ENCODE results near the gene TMEM126B. TPM values are rescaled to one million over a fixed set of nuclear protein-coding genes. Genes with fewer than 3 reads are reported as not detected.
"Not testable (repeated sequence)": the region's sequence is repeated elsewhere in the genome, so short reads cannot be mapped to it uniquely, and the experiment has no call there.

TMEM126B gene
- total and polyA plus RNA-seq, 8 donors = 9.7 to 39.3 (median 16.7) TPM

DNA sequence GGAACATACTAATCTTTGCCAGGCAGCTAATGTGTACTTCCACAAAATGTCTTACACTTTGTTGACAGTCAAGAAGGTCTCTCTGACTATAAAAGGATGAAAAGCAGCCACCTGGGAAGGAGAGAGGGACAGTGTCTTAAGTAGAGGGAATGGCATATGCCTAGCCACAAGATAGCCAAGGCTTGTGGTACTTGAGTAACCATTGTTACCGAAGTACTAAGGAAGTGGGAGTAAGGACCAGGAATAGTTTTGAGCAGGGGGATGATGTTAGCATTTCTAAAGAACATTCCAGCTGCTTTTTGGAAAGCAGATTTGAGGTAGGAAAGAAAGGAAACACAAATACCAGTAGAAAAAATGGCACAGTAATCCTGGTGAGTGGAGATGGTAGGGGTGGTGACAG lies 22.7 kb downstream of the TMEM126B start:
- H3K27me3 ChIP-seq = no peaks in the 10 kb centered on the region
- H3K4me1 ChIP-seq = peaks cover 7 to 25% (median 22%) of the 10 kb centered on the region in 3 donors
- 83 to 84% methylated on average over 1 of the region's 1 CpG for WGBS, 2 donors
- H3K27ac ChIP-seq = no peak overlapping the region
- DNase-seq (no peak), FAIRE-seq (no peak), ATAC-seq (no peak)
- no peaks in the 10 kb centered on the region for H3K9me3 ChIP-seq
- H3K36me3 ChIP-seq = peaks cover 0 to 5% (median 1%) of the 10 kb centered on the region in 3 donors
- TF ChIP-seq, protein P1, sequence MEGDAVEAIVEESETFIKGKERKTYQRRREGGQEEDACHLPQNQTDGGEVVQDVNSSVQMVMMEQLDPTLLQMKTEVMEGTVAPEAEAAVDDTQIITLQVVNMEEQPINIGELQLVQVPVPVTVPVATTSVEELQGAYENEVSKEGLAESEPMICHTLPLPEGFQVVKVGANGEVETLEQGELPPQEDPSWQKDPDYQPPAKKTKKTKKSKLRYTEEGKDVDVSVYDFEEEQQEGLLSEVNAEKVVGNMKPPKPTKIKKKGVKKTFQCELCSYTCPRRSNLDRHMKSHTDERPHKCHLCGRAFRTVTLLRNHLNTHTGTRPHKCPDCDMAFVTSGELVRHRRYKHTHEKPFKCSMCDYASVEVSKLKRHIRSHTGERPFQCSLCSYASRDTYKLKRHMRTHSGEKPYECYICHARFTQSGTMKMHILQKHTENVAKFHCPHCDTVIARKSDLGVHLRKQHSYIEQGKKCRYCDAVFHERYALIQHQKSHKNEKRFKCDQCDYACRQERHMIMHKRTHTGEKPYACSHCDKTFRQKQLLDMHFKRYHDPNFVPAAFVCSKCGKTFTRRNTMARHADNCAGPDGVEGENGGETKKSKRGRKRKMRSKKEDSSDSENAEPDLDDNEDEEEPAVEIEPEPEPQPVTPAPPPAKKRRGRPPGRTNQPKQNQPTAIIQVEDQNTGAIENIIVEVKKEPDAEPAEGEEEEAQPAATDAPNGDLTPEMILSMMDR (IDR thresholded peaks at IDR 0.05) = no peak
- H3K4me3 ChIP-seq = no peak overlapping the region
- intact Hi-C loops (cut with DNase I) = no loop called here

DNA sequence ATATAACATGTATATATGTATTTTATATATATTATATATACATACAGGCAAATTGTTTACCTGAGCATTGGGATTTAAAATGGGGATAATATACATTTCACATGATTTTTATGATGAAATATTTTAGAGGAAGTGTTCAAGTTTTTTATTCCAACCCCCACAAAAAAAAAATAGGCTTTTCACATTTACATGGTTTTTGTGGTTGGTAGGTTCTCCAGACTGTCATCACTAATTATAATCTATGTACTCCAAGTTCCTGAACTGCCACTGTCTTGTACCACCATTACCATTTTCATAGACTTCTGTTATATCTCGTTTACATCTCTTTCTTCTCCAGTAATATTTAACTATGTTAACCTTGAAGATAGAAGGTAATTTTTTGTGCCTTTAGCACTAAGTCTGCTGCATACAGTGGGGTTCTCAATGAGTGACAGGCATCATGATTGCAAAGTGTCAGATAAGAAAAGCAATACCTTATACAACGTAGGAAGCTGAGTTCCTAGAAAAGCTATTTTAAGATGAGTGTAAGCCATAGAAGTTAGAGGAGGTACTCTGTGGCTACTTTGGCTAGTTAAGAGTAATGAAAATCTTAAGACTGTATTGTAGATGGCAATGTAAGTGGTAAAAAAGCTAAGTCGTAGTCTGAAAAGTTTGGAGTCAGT lies 24.5 kb downstream of the TMEM126B start:
- Histone ChIP-seq H3K4me1 (peaks cover 0 to 19% (median 15%) of the 10 kb centered on the region in 3 donors), H3K27me3 (no peaks in the 10 kb centered on the region), H3K36me3 (peaks cover 0 to 18% (median 13%) of the 10 kb centered on the region in 3 donors), H3K4me3 (no peak overlapping the region), H3K27ac (no peak overlapping the region), H3K9me3 (no peaks in the 10 kb centered on the region)
- 39 to 41% methylated on average over 3 of the region's 3 CpGs for WGBS, 2 donors
- no peak for FAIRE-seq
- no peak for ATAC-seq
- TF ChIP-seq, protein P1 (IDR thresholded peaks at IDR 0.05) = no peak
- intact Hi-C loops (cut with DNase I) = no loop called here
- DNase-seq = no peak

DNA sequence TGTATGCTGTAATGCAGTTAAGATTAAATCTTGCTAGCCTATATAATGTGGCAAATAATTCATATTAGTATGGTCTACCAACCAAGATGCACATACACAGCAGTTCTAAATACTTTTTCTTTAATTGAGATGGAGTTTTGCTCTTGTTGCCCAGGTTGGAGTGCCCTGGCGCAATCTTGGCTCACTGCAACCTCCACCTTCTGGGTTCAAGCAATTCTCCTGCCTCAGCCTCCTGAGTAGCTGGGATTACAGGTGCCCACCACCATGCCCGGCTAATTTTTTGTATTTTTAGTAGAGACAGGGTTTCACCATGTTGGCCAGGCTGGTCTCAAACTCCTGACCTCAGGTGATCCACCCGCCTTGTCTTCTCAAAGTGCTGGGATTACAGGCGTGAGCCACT lies 25.9 kb downstream of the TMEM126B start:
- H3K36me3 ChIP-seq = peaks cover 0 to 18% (median 15%) of the 10 kb centered on the region in 3 donors
- intact Hi-C loops (cut with DNase I); ATAC-seq; H3K9me3 ChIP-seq; H3K27me3 ChIP-seq; H3K27ac ChIP-seq; FAIRE-seq; H3K4me3 ChIP-seq; DNase-seq: not testable (repeated sequence)
- WGBS, 2 donors = 97 to 99% methylated on average over 3 to 4 of the region's 4 CpGs
- H3K4me1 ChIP-seq = peaks cover 12 to 27% (median 19%) of the 10 kb centered on the region in 3 donors

DNA sequence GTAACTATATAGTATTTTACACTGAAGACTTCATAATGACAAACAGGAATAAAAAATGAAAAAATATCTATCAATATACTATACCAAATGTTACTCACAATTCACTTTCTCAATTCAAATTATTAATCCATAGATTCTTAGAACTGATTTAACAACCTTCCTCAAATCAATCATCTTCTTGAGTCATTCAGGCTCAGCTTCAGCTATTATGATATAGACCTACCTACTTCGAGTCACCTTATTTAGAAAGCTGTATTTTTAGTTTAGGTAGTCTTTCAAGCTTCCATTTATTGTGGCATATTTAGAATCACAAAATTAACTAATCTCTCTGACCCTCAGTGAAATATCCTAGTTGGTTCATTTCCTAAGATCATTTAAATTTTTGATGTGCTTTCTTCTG lies 28.4 kb downstream of the TMEM126B start:
- peaks cover 0 to 27% (median 17%) of the 10 kb centered on the region in 3 donors for H3K36me3 ChIP-seq
- peaks cover 19 to 34% (median 28%) of the 10 kb centered on the region in 3 donors for H3K4me1 ChIP-seq
- 76 to 89% methylated on average over 1 of the region's 1 CpG for WGBS, 2 donors
- H3K27me3 ChIP-seq = no peaks in the 10 kb centered on the region
- H3K4me3 ChIP-seq = no peak overlapping the region
- TF ChIP-seq, protein P1 (IDR thresholded peaks at IDR 0.05) = no peak
- intact Hi-C loops (cut with DNase I) = no loop called here
- FAIRE-seq (no peak), ATAC-seq (no peak), DNase-seq (no peak)
- no peak overlapping the region for H3K27ac ChIP-seq
- no peaks in the 10 kb centered on the region for H3K9me3 ChIP-seq

DNA sequence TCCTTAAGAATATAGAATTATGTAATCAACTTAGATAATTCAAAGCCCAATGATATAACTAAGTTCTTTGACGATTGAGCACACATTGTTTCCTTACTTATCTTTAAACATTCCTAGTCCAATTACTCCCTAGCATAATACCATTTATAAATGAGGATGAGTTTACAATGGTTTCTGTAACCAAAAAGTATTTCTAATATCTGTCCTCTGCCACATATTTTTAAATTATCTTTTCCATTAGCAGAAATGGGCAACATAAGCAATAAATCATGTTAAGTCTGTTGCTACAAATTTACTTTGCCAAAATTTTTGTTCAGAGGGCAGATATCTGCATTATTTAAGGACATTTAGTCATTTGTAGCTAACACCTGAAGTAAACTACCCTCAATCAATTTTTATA lies 29.8 kb downstream of the TMEM126B start:
- ATAC-seq = no peak
- H3K4me1 ChIP-seq = peaks cover 19 to 40% (median 29%) of the 10 kb centered on the region in 3 donors
- no peak overlapping the region for H3K27ac ChIP-seq
- no peak for FAIRE-seq
- DNase-seq = no peak
- H3K4me3 ChIP-seq = no peak overlapping the region
- intact Hi-C loops (cut with DNase I) = no loop called here
- TF ChIP-seq, protein P1 (IDR thresholded peaks at IDR 0.05) = no peak
- 17 to 19% methylated on average over 1 of the region's 1 CpG for WGBS, 2 donors
- H3K9me3 ChIP-seq = no peaks in the 10 kb centered on the region
- peaks cover 0 to 27% (median 17%) of the 10 kb centered on the region in 3 donors for H3K36me3 ChIP-seq
- H3K27me3 ChIP-seq = no peaks in the 10 kb centered on the region
